ENCODE data around the gene RAP1A. TPM values are rescaled to one million over a fixed set of nuclear protein-coding genes. Genes with fewer than 3 reads are reported as not detected.

RAP1A gene
- total RNA-seq, 2 donors from 2014 or later = 28.5 to 35.0 TPM

DNA sequence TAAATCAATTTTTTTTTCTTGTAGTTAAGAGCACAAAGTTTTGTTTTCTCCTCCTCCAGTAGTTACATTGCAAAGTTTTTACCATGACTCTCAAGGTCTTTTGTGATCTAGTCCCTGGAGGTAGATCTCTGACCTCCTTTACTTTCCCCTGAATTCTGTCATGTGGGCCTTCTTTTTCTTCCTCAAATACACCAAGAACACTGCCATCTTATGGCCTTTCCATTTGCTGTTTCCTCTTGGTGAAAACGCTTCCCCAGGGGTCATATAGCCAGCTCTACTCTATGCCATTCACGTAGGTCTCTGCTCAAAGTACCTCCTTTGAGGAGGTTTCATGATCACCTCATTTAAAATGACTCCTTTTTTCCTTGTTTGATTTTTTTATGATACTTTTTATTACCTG, 138.8 kb downstream of the RAP1A start:
- 80 to 83% methylated on average over 2 of the region's 2 CpGs for WGBS, 2 experiments (ENCODE audit: insufficient coverage in 1 of 2, insufficient read length in 1 of 2)
- Mint-ChIP-seq H3K27ac (no peak overlapping the region), H3K9me3 (no peaks in the 10 kb centered on the region), H3K4me1 (peaks cover 10% of the 10 kb centered on the region), H3K27me3 (ENCODE audit: insufficient read depth) (no peaks in the 10 kb centered on the region), H3K36me3 (ENCODE audit: low read depth) (peaks cover 39% of the 10 kb centered on the region), H3K4me3 (no peak overlapping the region)
- Histone ChIP-seq H3K4me1 (ENCODE audit: control insufficient read depth, insufficient read depth, low read length) (no peaks in the 10 kb centered on the region), H3K27me3 (ENCODE audit: control insufficient read depth, insufficient read depth, low read length, poor library complexity, severe bottlenecking) (no peaks in the 10 kb centered on the region), H3K9ac (ENCODE audit: extremely low read depth, low read length, poor library complexity, severe bottlenecking) (no peak overlapping the region), H3K9me3 (ENCODE audit: control insufficient read depth, low read length) (no peaks in the 10 kb centered on the region), H3K27ac (ENCODE audit: low read depth, low read length) (no peak overlapping the region), H3K4me3 (ENCODE audit: low read length) (no peak overlapping the region), H3K36me3 (ENCODE audit: control insufficient read depth, insufficient read depth, low read length) (peaks cover 52% of the 10 kb centered on the region)
- TF ChIP-seq, protein P1, sequence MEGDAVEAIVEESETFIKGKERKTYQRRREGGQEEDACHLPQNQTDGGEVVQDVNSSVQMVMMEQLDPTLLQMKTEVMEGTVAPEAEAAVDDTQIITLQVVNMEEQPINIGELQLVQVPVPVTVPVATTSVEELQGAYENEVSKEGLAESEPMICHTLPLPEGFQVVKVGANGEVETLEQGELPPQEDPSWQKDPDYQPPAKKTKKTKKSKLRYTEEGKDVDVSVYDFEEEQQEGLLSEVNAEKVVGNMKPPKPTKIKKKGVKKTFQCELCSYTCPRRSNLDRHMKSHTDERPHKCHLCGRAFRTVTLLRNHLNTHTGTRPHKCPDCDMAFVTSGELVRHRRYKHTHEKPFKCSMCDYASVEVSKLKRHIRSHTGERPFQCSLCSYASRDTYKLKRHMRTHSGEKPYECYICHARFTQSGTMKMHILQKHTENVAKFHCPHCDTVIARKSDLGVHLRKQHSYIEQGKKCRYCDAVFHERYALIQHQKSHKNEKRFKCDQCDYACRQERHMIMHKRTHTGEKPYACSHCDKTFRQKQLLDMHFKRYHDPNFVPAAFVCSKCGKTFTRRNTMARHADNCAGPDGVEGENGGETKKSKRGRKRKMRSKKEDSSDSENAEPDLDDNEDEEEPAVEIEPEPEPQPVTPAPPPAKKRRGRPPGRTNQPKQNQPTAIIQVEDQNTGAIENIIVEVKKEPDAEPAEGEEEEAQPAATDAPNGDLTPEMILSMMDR (conservative IDR thresholded peaks at IDR 0.05) = peak; percentile 59
- DNase-seq = no peak

DNA sequence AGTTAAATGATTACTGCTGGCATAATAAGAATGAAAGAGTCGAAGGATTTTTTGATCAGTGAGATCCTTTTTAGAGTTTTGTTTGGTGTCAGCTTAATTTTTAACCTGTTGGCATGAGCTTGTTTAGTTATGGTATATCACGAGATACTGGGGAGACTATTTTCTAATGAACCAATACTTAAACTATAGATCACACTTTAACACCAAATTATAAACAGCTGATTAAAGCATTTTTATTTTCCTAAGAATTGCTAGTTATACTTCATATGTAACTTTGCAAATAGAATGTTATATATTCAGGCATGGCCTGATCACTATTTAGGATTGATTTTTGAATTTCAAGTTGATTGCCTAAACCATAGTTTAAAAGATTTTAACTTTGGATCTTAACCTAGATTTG, 142.1 kb downstream of the RAP1A start:
- WGBS, 2 experiments (ENCODE audit: insufficient coverage in 1 of 2, insufficient read length in 1 of 2) = 94 to 100% methylated on average over 1 of the region's 2 CpGs
- H3K9me3 ChIP-seq (ENCODE audit: control insufficient read depth, low read length) = no peaks in the 10 kb centered on the region
- H3K36me3 ChIP-seq (ENCODE audit: control insufficient read depth, insufficient read depth, low read length) = peaks cover 83% of the 10 kb centered on the region
- DNase-seq = no peak
- TF ChIP-seq, protein P1 (conservative IDR thresholded peaks at IDR 0.05) = no peak
- no peaks in the 10 kb centered on the region for H3K27me3 Mint-ChIP-seq (ENCODE audit: insufficient read depth)
- H3K9me3 Mint-ChIP-seq = no peaks in the 10 kb centered on the region
- no peaks in the 10 kb centered on the region for H3K27me3 ChIP-seq (ENCODE audit: control insufficient read depth, insufficient read depth, low read length, poor library complexity, severe bottlenecking)
- no peak overlapping the region for H3K4me3 Mint-ChIP-seq
- H3K4me3 ChIP-seq (ENCODE audit: low read length) = no peak overlapping the region
- no peaks in the 10 kb centered on the region for H3K4me1 ChIP-seq (ENCODE audit: control insufficient read depth, insufficient read depth, low read length)
- H3K9ac ChIP-seq (ENCODE audit: extremely low read depth, low read length, poor library complexity, severe bottlenecking) = no peak overlapping the region
- peaks cover 59% of the 10 kb centered on the region for H3K36me3 Mint-ChIP-seq (ENCODE audit: low read depth)
- H3K27ac Mint-ChIP-seq = no peak overlapping the region
- peaks cover 2% of the 10 kb centered on the region for H3K4me1 Mint-ChIP-seq
- no peak overlapping the region for H3K27ac ChIP-seq (ENCODE audit: low read depth, low read length)

DNA sequence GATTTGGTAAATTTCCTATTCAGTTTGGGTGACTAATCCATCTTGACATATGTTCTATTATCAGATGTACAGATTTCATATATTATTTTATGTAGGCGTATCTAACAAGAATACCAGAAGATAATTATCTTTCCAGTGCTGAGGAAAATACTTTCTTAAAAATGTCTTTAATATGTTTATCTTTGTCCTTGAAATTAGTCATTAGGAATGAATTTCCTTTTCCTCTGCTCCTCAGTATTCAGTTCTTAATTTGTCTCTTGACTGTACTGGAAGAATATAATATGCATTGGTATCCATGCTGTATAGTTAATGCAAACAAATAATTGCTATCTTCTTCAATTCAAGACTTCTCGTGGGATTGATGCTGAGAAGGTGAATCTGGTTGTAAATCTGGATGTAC, 142.7 kb downstream of the RAP1A start:
- peaks cover 87% of the 10 kb centered on the region for H3K36me3 ChIP-seq (ENCODE audit: control insufficient read depth, insufficient read depth, low read length)
- H3K9ac ChIP-seq (ENCODE audit: extremely low read depth, low read length, poor library complexity, severe bottlenecking) = no peak overlapping the region
- 89 to 90% methylated on average over 1 of the region's 2 CpGs for WGBS, 2 experiments (ENCODE audit: insufficient coverage in 1 of 2, insufficient read length in 1 of 2)
- Mint-ChIP-seq H3K9me3 (no peaks in the 10 kb centered on the region), H3K4me3 (no peak overlapping the region), H3K36me3 (ENCODE audit: low read depth) (peaks cover 63% of the 10 kb centered on the region), H3K27me3 (ENCODE audit: insufficient read depth) (no peaks in the 10 kb centered on the region), H3K27ac (no peak overlapping the region), H3K4me1 (no peaks in the 10 kb centered on the region)
- no peak overlapping the region for H3K4me3 ChIP-seq (ENCODE audit: low read length)
- no peaks in the 10 kb centered on the region for H3K9me3 ChIP-seq (ENCODE audit: control insufficient read depth, low read length)
- TF ChIP-seq, protein P1 (conservative IDR thresholded peaks at IDR 0.05) = no peak
- no peaks in the 10 kb centered on the region for H3K27me3 ChIP-seq (ENCODE audit: control insufficient read depth, insufficient read depth, low read length, poor library complexity, severe bottlenecking)
- H3K4me1 ChIP-seq (ENCODE audit: control insufficient read depth, insufficient read depth, low read length) = no peaks in the 10 kb centered on the region
- DNase-seq = no peak
- H3K27ac ChIP-seq (ENCODE audit: low read depth, low read length) = no peak overlapping the region

Other genes with a start within 250 kb of the RAP1A start
- gene OVGP1, start 192.1 kb upstream of the RAP1A start, total RNA-seq = 1 to 10 TPM in 1 of 2 donors, under 1 TPM in 1; 0.73 to 4.2 TPM
- 10 to 100 TPM; 60.4 to 68.4 TPM for gene WDR77, start 170.5 kb upstream of the RAP1A start, total RNA-seq
- gene ATP5PB, start 170.3 kb upstream of the RAP1A start, total RNA-seq = 100 to 1,000 TPM; 165 to 181 TPM
- gene C1orf162, start 145.8 kb upstream of the RAP1A start, total RNA-seq = under 1 TPM; 0.26 to 0.60 TPM
- gene ADORA3, start 116.2 kb upstream of the RAP1A start, total RNA-seq = not detected
- not detected for gene TMIGD3, start 116.2 kb upstream of the RAP1A start, total RNA-seq
- 1 to 10 TPM; 1.4 to 1.9 TPM for gene INKA2, start 119.6 kb downstream of the RAP1A start, total RNA-seq
- gene DDX20, start 136.1 kb downstream of the RAP1A start, total RNA-seq = 10 to 100 TPM; 19.4 to 19.8 TPM